K562 (cell line): Measurements from ENCODE around the gene TEX51. TPM values are rescaled to one million over a fixed set of nuclear protein-coding genes. Genes with fewer than 3 reads are reported as not detected.

Source experiments
- CBFB ChIP-seq: sonication (generic); formaldehyde crosslinking; IDR thresholded peaks from 2 replicates; pipeline ENCODE4 v1.4.0; 2020; ENCODE audit warnings: mild to moderate bottlenecking, missing genetic modification reagents
- CCNT2 ChIP-seq: IDR thresholded peaks from 2 replicates; pipeline ENCODE4 v1.6.1; 2011; ENCODE audit warnings: borderline replicate concordance, low read depth, mild to moderate bottlenecking, moderate library complexity, mixed read lengths, low read length; ENCODE audit not compliant: insufficient read length; ENCODE audit errors: extremely low read depth
- CTBP1 ChIP-seq: fragments of 450-650 bp; IDR thresholded peaks from 2 replicates; pipeline ENCODE4 v1.6.1; 2016; ENCODE audit warnings: borderline replicate concordance
- CTCFL ChIP-seq: IDR thresholded peaks from 2 replicates; pipeline ENCODE4 v1.6.1; 2011; ENCODE audit warnings: borderline replicate concordance, low read depth, mild to moderate bottlenecking, moderate library complexity, low read length; ENCODE audit not compliant: insufficient read depth, poor library complexity, severe bottlenecking
- E2F6 ChIP-seq, 2 experiments: IDR thresholded peaks; 2 replicates each; pipeline ENCODE4 v1.6.1; 2011; ENCODE audit warnings: borderline replicate concordance in 1 of 2, control low read depth in 1 of 2, low read depth in 1 of 2, low read length in 1 of 2, mild to moderate bottlenecking in 1 of 2, mixed read lengths in 1 of 2, moderate library complexity in 1 of 2; ENCODE audit not compliant: insufficient read depth in 1 of 2, insufficient read length in 1 of 2, poor library complexity in 1 of 2, severe bottlenecking in 1 of 2; ENCODE audit errors: extremely low read depth in 1 of 2
- EHMT2 ChIP-seq: fragments of 450-650 bp; IDR thresholded peaks from 2 replicates; pipeline ENCODE4 v1.6.1; 2018; ENCODE audit warnings: antibody characterized with exemption
- FOXP1 ChIP-seq: sonication (generic); formaldehyde crosslinking; IDR thresholded peaks from 2 replicates; pipeline ENCODE4 v1.8.0; 2022; ENCODE audit warnings: mild to moderate bottlenecking, missing genetic modification reagents
- KLF13 ChIP-seq: fragments of 450-650 bp; IDR thresholded peaks from 2 replicates; pipeline ENCODE4 v1.6.1; 2016; ENCODE audit warnings: missing genetic modification characterization, low read depth, mild to moderate bottlenecking, missing compliant biosample characterization, moderate library complexity, borderline replicate concordance
- MEIS2 ChIP-seq: fragments of 450-650 bp; IDR thresholded peaks from 2 replicates; pipeline ENCODE4 v1.6.1; 2014; ENCODE audit warnings: mild to moderate bottlenecking; ENCODE audit not compliant: partially characterized antibody
- MTA2 ChIP-seq: fragments of 450-650 bp; IDR thresholded peaks from 2 replicates; pipeline ENCODE4 v1.6.1; 2016; ENCODE audit warnings: low read depth
- MTA3 ChIP-seq: fragments of 450-650 bp; formaldehyde crosslinking; IDR thresholded peaks from 2 replicates; pipeline ENCODE4 v1.6.1; 2017; ENCODE audit warnings: mild to moderate bottlenecking, borderline replicate concordance
- REST ChIP-seq, 2 experiments: fragments of 450-650 bp; formaldehyde crosslinking in 1 of 2; IDR thresholded peaks; 2 replicates each; pipeline versions ENCODE4 v1.4.0 to v1.6.1; 2014 to 2020; ENCODE audit warnings: mild to moderate bottlenecking in 2 of 2, borderline replicate concordance in 1 of 2, low read depth in 1 of 2
- SP1 ChIP-seq: sonication (generic); formaldehyde crosslinking; IDR thresholded peaks from 2 replicates; pipeline ENCODE4 v1.8.1; 2022; ENCODE audit warnings: mild to moderate bottlenecking, missing genetic modification reagents
- ZBTB7A ChIP-seq: IDR thresholded peaks from 2 replicates; pipeline ENCODE4 v1.6.1; 2011; ENCODE audit warnings: low read depth, mild to moderate bottlenecking, low read length, moderate library complexity, borderline replicate concordance; ENCODE audit not compliant: control insufficient read depth
- polyA plus RNA-seq, 8 experiments: library from polyadenylated mRNA; depleted of rRNA in 4 of 8; stranded (reverse) in 5 of 8; unstranded in 3 of 8; fragments of >200 nt; fragmentation: Nextera tagmentation in 2 of 8; fragmentation: Illumina TruSeq in 1 of 8; extraction: Ambion mirVana in 2 of 8; extraction: Trizol in 1 of 8; gene quantifications; 2 replicates each; pipeline versions ENCODE4 v1.2.1 to v1.2.3, GENCODE V29; 2011 to 2014; ENCODE audit warnings: inconsistent platforms in 1 of 8, missing spikeins in 1 of 8
- total RNA-seq, 7 experiments: library from RNA; depleted of rRNA in 6 of 7; stranded (reverse); fragments of >200 nt in 6 of 7; fragmentation: Illumina TruSeq in 2 of 7; extraction: Trizol in 2 of 7; gene quantifications; 2 replicates each; pipeline versions ENCODE4 v1.2.1 to v1.2.3, GENCODE V29; 2011 to 2021; ENCODE audit warnings: low replicate concordance in 1 of 7

Gene TEX51
- total and polyA plus RNA-seq, 9 of the 15 experiments (the other 6 are each of a cell fraction or from before 2014, with no cell fraction given) = not detected

GRCh38 chr2:126886211-126886915 lies 12.3 kb upstream of the TEX51 start (continued):
- TF ChIP-seq E2F6 (IDR thresholded peaks at IDR 0.05; ENCODE audit: borderline replicate concordance in 1 of 2, extremely low read depth in 1 of 2, insufficient read depth in 1 of 2, insufficient read length in 1 of 2, low read depth in 1 of 2, low read length in 1 of 2, poor library complexity in 1 of 2, severe bottlenecking in 1 of 2) (peak in 1 of 2 experiments; percentile 17), REST (IDR thresholded peaks at IDR 0.05; ENCODE audit: borderline replicate concordance) (peak; percentile 32; the same call in 1 of the 2 replicates), REST (CRISPR knock-in tag; IDR thresholded peaks at IDR 0.05; ENCODE audit: low read depth) (no peak), ZBTB7A (peak; percentile 25; the same call in 1 of the 2 replicates), EHMT2 (no peak), KLF13 (tag) (peak; percentile 91; the same call in 1 of the 2 replicates), MEIS2 (peak; percentile 86), CTBP1 (peak; percentile 54; the same call in 1 of the 2 replicates), CTCFL (peak; percentile 84), CBFB (CRISPR knock-in tag) (no peak), FOXP1 (no peak), SP1 (CRISPR knock-in tag) (peak; percentile 81), MTA3 (peak; percentile 41; the same call in 1 of the 2 replicates), CCNT2 (no peak), MTA2 (no peak)
